ENCODE results near the gene TMEM106A.
"Not testable (repeated sequence)": the region's sequence is repeated elsewhere in the genome, so short reads cannot be mapped to it uniquely, and the experiment has no call there.

GRCh38 chr17:43239597-43239996 is 27.9 kb downstream of the TMEM106A start:
- not testable (repeated sequence) for TF ChIP-seq POLR2A (IDR thresholded peaks at IDR 0.05)
- TF ChIP-seq, protein P1, sequence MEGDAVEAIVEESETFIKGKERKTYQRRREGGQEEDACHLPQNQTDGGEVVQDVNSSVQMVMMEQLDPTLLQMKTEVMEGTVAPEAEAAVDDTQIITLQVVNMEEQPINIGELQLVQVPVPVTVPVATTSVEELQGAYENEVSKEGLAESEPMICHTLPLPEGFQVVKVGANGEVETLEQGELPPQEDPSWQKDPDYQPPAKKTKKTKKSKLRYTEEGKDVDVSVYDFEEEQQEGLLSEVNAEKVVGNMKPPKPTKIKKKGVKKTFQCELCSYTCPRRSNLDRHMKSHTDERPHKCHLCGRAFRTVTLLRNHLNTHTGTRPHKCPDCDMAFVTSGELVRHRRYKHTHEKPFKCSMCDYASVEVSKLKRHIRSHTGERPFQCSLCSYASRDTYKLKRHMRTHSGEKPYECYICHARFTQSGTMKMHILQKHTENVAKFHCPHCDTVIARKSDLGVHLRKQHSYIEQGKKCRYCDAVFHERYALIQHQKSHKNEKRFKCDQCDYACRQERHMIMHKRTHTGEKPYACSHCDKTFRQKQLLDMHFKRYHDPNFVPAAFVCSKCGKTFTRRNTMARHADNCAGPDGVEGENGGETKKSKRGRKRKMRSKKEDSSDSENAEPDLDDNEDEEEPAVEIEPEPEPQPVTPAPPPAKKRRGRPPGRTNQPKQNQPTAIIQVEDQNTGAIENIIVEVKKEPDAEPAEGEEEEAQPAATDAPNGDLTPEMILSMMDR (IDR thresholded peaks at IDR 0.05), result not testable (repeated sequence)
